CD4-positive, alpha-beta memory T cell (primary cell): ENCODE results near the gene TOP1. TPM values are rescaled to one million over a fixed set of nuclear protein-coding genes. Genes with fewer than 3 reads are reported as not detected.
A peak's percentile ranks its signal among the peaks of the same experiment; 100 is the strongest.
"Not testable (repeated sequence)": the region's sequence is repeated elsewhere in the genome, so short reads cannot be mapped to it uniquely, and the experiment has no call there.

Experiments
- CTCF ChIA-PET: fragments of 350-600 bp; sonication (Branson Sonifier 250); formaldehyde crosslinking; loops from one replicate; lab custom pipeline; 2021; ENCODE audit warnings: inconsistent platforms; ENCODE audit not compliant: partially characterized antibody; lab: Charles Lee
- POLR2A ChIA-PET: fragments of 350-600 bp; sonication (Branson Sonifier 250); formaldehyde crosslinking; loops from one replicate; lab custom pipeline; 2021; ENCODE audit not compliant: partially characterized antibody; lab: Charles Lee
- DNase-seq, 5 donors: peaks; one replicate each; pipeline versions ENCODE4 v3.0.0 to v3.0.0-alpha.2; 2020 to 2022; ENCODE audit warnings: mixed read lengths in 1 of 5
- H3K27ac ChIP-seq: one replicate; pipeline ENCODE4 v1.7.0; 2013; ENCODE audit warnings: low read depth, low read length
- H3K27me3 ChIP-seq: 2 replicates; pipeline ENCODE4 v1.7.0; 2013; ENCODE audit warnings: mild to moderate bottlenecking, low read length, moderate library complexity; ENCODE audit not compliant: insufficient read depth
- H3K36me3 ChIP-seq: 2 replicates; pipeline ENCODE4 v1.7.0; 2013; ENCODE audit warnings: mild to moderate bottlenecking, low read length, moderate library complexity; ENCODE audit not compliant: insufficient read depth
- H3K4me1 ChIP-seq: 2 replicates; pipeline ENCODE4 v1.7.0; 2013; ENCODE audit warnings: mild to moderate bottlenecking, low read length, moderate library complexity; ENCODE audit not compliant: insufficient read depth
- H3K4me3 ChIP-seq, 2 donors: one replicate each; pipeline ENCODE4 v1.7.0; 2013; ENCODE audit warnings: low read length in 2 of 2, mild to moderate bottlenecking in 1 of 2
- H3K9me3 ChIP-seq, 2 donors: one replicate each; pipeline ENCODE4 v1.7.0; 2013; ENCODE audit warnings: low read length in 2 of 2, control low read depth in 1 of 2; ENCODE audit not compliant: control insufficient read depth in 1 of 2
- H3K27ac Mint-ChIP-seq, 7 donors: one replicate each; pipeline ENCODE4 v1.8.0; 2020 to 2021; ENCODE audit warnings: mixed read lengths in 7 of 7, mild to moderate bottlenecking in 6 of 7, inconsistent platforms in 3 of 7, moderate library complexity in 3 of 7
- H3K27me3 Mint-ChIP-seq, 2 donors: one replicate each; pipeline ENCODE4 v1.8.0; 2020 to 2021; ENCODE audit warnings: mixed read lengths in 2 of 2
- H3K36me3 Mint-ChIP-seq, 2 donors: one replicate each; pipeline ENCODE4 v1.8.0; 2020 to 2021; ENCODE audit warnings: mixed read lengths in 2 of 2, inconsistent platforms in 1 of 2, mild to moderate bottlenecking in 1 of 2
- H3K4me1 Mint-ChIP-seq, 4 donors: one replicate each; pipeline ENCODE4 v1.8.0; 2020 to 2021; ENCODE audit warnings: mixed read lengths in 4 of 4, mild to moderate bottlenecking in 1 of 4
- H3K4me3 Mint-ChIP-seq, 8 donors: one replicate each; pipeline ENCODE4 v1.8.0; 2020 to 2021; ENCODE audit warnings: mixed read lengths in 8 of 8, mild to moderate bottlenecking in 7 of 8, moderate library complexity in 6 of 8, inconsistent platforms in 3 of 8
- H3K9me3 Mint-ChIP-seq, 8 donors: one replicate each; pipeline ENCODE4 v1.8.0; 2020 to 2021; ENCODE audit warnings: mixed read lengths in 8 of 8, mild to moderate bottlenecking in 5 of 8, inconsistent platforms in 3 of 8, moderate library complexity in 1 of 8
- intact Hi-C: fragments of 100-400 bp; cut with micrococcal nuclease; formaldehyde crosslinking; loops from one replicate; pipeline ENCODE4 v1.15.1; 2023
- polyA plus RNA-seq, 2 donors: library from polyadenylated mRNA; unstranded; fragments of 300-500 nt; fragmentation: Illumina TruSeq; gene quantifications; one replicate each; pipeline ENCODE4 v1.2.3, GENCODE V29; 2021
- total RNA-seq, 2 experiments: library from RNA; stranded (reverse); gene quantifications; one replicate each; pipeline ENCODE4 v1.2.3, GENCODE V29; 2021

The TOP1 gene
- total and polyA plus RNA-seq, 4 experiments from 2014 or later = 3.8 to 47.5 (median 30.0) TPM

GRCh38 chr20:41131594-41132387 lies 103.2 kb downstream of the TOP1 start:
- CTCF ChIA-PET = interaction anchor here (0.7 to 8.7 kb wide), 6 partner anchors 12 to 152 kb away, joined by 3 to 201 read pairs (median 36); no protein-coding TSS in a partner anchor
- POLR2A ChIA-PET = interaction anchor here (1.0 kb wide), 1 partner anchor 10 kb away, joined by 4 read pairs; no protein-coding TSS in a partner anchor
- Mint-ChIP-seq H3K9me3 (peaks cover 0 to 3% (median 0%) of the 10 kb centered on the region in 8 donors), H3K4me3 (no peak overlapping the region), H3K4me1 (peaks cover 19 to 36% (median 31%) of the 10 kb centered on the region in 4 donors), H3K27ac (peak overlapping the region in 6 of 7 donors; percentile 27 to 81 (median 58)), H3K27me3 (no peaks in the 10 kb centered on the region), H3K36me3 (peaks cover 3 to 5% of the 10 kb centered on the region in 2 donors)
- no peak for DNase-seq
- Histone ChIP-seq H3K36me3 (no peaks in the 10 kb centered on the region), H3K9me3 (no peaks in the 10 kb centered on the region), H3K27ac (no peak overlapping the region), H3K4me1 (peaks cover 36% of the 10 kb centered on the region), H3K27me3 (no peaks in the 10 kb centered on the region), H3K4me3 (no peak overlapping the region)
- intact Hi-C loops = no loop called here

DNA sequence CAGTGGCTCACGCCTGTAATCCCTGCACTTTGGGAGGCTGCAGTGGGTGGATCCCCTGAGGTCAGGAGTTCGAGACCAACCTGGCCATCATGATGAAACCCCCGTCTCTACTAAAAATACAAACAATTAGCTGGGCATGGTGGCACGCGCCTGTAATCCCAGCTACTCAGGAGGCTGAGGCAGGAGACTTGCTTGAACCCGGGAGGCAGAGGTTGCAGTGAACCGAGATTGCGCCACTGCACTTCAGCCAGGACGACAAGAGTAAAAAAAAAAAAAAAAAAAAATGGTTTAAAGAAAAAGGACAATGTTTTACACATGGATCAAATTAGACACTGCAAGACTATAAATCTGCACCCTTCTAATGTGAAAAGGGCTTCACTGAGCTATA lies 103.8 kb downstream of the TOP1 start:
- Mint-ChIP-seq H3K4me1 (peaks cover 19 to 36% (median 31%) of the 10 kb centered on the region in 4 donors), H3K27ac (peak overlapping the region in 2 of 7 donors; percentile 27 to 65)
- H3K27me3 ChIP-seq, H3K27ac ChIP-seq, intact Hi-C loops, H3K36me3 ChIP-seq, H3K4me3 ChIP-seq, H3K9me3 ChIP-seq, H3K36me3 Mint-ChIP-seq, H3K9me3 Mint-ChIP-seq, H3K4me3 Mint-ChIP-seq, DNase-seq, H3K27me3 Mint-ChIP-seq: not testable (repeated sequence)
- CTCF ChIA-PET = interaction anchor here (0.6 to 8.7 kb wide), 9 partner anchors 12 to 208 kb away, joined by 3 to 201 read pairs (median 33); partner anchors contain the start of gene LPIN3
- peaks cover 36% of the 10 kb centered on the region for H3K4me1 ChIP-seq
- POLR2A ChIA-PET = interaction anchor here (1.0 kb wide), 1 partner anchor 11 kb away, joined by 4 read pairs; no protein-coding TSS in a partner anchor

DNA sequence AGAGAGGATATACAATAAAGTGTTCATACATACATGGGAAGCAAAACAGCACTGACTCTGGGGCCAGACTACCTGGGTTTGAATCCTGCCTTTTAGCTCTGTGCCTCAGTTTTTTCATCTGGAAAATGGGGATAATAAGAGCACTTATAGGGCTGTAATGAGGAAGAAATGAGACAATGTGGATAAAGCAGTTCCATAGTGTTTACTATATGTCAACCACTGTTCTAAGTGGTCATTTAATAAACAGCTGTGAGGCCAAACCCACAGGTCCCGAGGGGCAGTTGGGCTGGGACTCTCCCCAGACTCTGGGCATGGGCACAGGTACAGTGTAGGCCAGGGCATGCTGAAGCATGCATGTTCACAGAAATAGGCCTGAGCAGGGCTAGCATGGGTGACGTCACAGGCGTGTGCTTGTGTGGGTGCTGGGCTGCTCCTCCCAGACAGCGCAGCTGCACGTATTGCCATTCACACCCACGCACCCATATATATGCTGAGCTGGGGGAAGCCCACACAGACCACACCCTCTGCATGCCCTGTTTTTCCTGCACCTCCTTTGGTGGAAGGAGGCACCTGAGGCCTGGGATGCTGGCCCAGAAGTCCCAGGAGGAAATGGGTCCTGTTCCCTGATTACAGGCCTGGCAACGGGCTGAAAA lies 105.2 kb downstream of the TOP1 start:
- peak in 4 of 5 donors; percentile 39 to 80 (median 58) for DNase-seq
- Histone ChIP-seq H3K4me1 (peaks cover 36% of the 10 kb centered on the region), H3K36me3 (no peaks in the 10 kb centered on the region), H3K27ac (peak overlapping the region; percentile 16), H3K4me3 (no peak overlapping the region), H3K9me3 (no peaks in the 10 kb centered on the region), H3K27me3 (no peaks in the 10 kb centered on the region)
- Mint-ChIP-seq H3K4me3 (peak overlapping the region in 2 of 8 donors; percentile 14 to 30), H3K4me1 (peaks cover 19 to 44% (median 34%) of the 10 kb centered on the region in 4 donors), H3K9me3 (no peaks in the 10 kb centered on the region), H3K27ac (peak overlapping the region; percentile 52 to 92 (median 77)), H3K27me3 (no peaks in the 10 kb centered on the region), H3K36me3 (peaks cover 0 to 9% of the 10 kb centered on the region in 2 donors)
- CTCF ChIA-PET = interaction anchor here (0.8 to 9.9 kb wide), 29 partner anchors 8 to 560 kb away, joined by 3 to 201 read pairs (median 5); partner anchors contain the start of genes LPIN3 and ZHX3
- POLR2A ChIA-PET = interaction anchor here (1.3 to 16.2 kb wide), 2 partner anchors 9 to 20 kb away, joined by 5 to 753 read pairs; no protein-coding TSS in a partner anchor
- intact Hi-C loops = no loop called here

- peaks cover 20 to 51% (median 39%) of the 10 kb centered on the region in 4 donors for H3K4me1 Mint-ChIP-seq
- no peaks in the 10 kb centered on the region for H3K9me3 Mint-ChIP-seq
- no peak overlapping the region for H3K4me3 ChIP-seq
- H3K36me3 ChIP-seq = no peaks in the 10 kb centered on the region
- no peaks in the 10 kb centered on the region for H3K9me3 ChIP-seq
- no peak for DNase-seq
- intact Hi-C loops = loop anchor here (1.0 to 5.0 kb wide), 4 partner anchors 39 to 483 kb away; partner anchors contain the start of genes CHD6 and LPIN3
- no peaks in the 10 kb centered on the region for H3K27me3 ChIP-seq
- peak overlapping the region in 2 of 8 donors; percentile 31 to 63 for H3K4me3 Mint-ChIP-seq
- H3K4me1 ChIP-seq = peaks cover 41% of the 10 kb centered on the region
- ChIA-PET POLR2A (interaction anchor here (0.9 to 16.2 kb wide), 8 partner anchors 8 to 205 kb away, joined by 3 to 753 read pairs (median 4); no protein-coding TSS in a partner anchor), CTCF (interaction anchor here (0.7 to 9.9 kb wide), 48 partner anchors 8 to 559 kb away, joined by 3 to 201 read pairs (median 4); partner anchors contain the start of genes LPIN3 and ZHX3)
- no peaks in the 10 kb centered on the region for H3K27me3 Mint-ChIP-seq
- peaks cover 0 to 13% of the 10 kb centered on the region in 2 donors for H3K36me3 Mint-ChIP-seq
- H3K27ac Mint-ChIP-seq = peak overlapping the region; percentile 77 to 97 (median 80)
- peak overlapping the region; percentile 16 for H3K27ac ChIP-seq
These were observed 106.0 kb downstream of the TOP1 start for GRCh38 chr20:41134362-41135186.

- H3K9me3 Mint-ChIP-seq = no peaks in the 10 kb centered on the region
- ChIA-PET CTCF (interaction anchor here (0.7 to 9.9 kb wide), 43 partner anchors 10 to 558 kb away, joined by 3 to 201 read pairs (median 4); partner anchors contain the start of genes LPIN3 and ZHX3), POLR2A (interaction anchor here (0.9 to 16.2 kb wide), 7 partner anchors 18 to 204 kb away, joined by 3 to 753 read pairs (median 4); no protein-coding TSS in a partner anchor)
- peak overlapping the region; percentile 84 to 98 (median 92) for H3K27ac Mint-ChIP-seq
- no peak overlapping the region for H3K4me3 ChIP-seq
- peak; percentile 58 to 68 (median 63) for DNase-seq
- H3K4me1 ChIP-seq = peaks cover 49% of the 10 kb centered on the region
- intact Hi-C loops = loop anchor here (1.0 to 5.0 kb wide), 4 partner anchors 38 to 482 kb away; partner anchors contain the start of genes CHD6 and LPIN3
- no peaks in the 10 kb centered on the region for H3K9me3 ChIP-seq
- no peaks in the 10 kb centered on the region for H3K27me3 ChIP-seq
- no peaks in the 10 kb centered on the region for H3K36me3 ChIP-seq
- H3K36me3 Mint-ChIP-seq = peaks cover 0 to 14% of the 10 kb centered on the region in 2 donors
- no peak overlapping the region for H3K27ac ChIP-seq
- peaks cover 28 to 59% (median 47%) of the 10 kb centered on the region in 4 donors for H3K4me1 Mint-ChIP-seq
- H3K4me3 Mint-ChIP-seq = peak overlapping the region; percentile 89 to 95 (median 92)
- no peaks in the 10 kb centered on the region for H3K27me3 Mint-ChIP-seq
These were observed 106.7 kb downstream of the TOP1 start for GRCh38 chr20:41135187-41135887.
